Activated CD8-positive, alpha-beta memory T cell treated with anti-CD3 and anti-CD28 coated beads for 48 hours (primary cell): Measurements from ENCODE around the gene TAOK3.
"Not testable (repeated sequence)": the region's sequence is repeated elsewhere in the genome, so short reads cannot be mapped to it uniquely, and the experiment has no call there.

ENCODE experiments used
- DNase-seq, 3 experiments: peaks; one replicate each; pipeline ENCODE4 v3.0.0-alpha.2; 2020; ENCODE audit warnings: low read depth in 2 of 3, low spot score in 2 of 3

Gene TAOK3

DNA sequence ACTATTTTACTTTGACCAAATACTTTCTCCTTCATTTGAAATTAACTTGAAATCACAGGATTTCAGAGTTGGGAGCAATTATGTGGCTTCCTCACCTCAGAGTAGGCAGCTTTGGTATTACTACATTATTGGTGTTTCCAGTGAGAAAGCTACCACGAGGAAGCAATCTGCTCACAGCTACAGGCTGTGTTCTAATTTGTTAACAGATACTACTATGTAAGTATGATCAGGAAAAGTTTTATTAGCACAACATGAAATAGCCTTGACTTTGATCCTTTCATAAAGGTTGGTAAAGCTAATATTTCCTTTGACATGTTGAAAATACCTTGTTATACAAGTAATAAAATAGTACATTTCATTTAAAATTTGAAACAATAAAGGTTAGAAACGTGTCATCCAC is 30.6 kb downstream of the TAOK3 start:
- DNase-seq, result no peak

DNA sequence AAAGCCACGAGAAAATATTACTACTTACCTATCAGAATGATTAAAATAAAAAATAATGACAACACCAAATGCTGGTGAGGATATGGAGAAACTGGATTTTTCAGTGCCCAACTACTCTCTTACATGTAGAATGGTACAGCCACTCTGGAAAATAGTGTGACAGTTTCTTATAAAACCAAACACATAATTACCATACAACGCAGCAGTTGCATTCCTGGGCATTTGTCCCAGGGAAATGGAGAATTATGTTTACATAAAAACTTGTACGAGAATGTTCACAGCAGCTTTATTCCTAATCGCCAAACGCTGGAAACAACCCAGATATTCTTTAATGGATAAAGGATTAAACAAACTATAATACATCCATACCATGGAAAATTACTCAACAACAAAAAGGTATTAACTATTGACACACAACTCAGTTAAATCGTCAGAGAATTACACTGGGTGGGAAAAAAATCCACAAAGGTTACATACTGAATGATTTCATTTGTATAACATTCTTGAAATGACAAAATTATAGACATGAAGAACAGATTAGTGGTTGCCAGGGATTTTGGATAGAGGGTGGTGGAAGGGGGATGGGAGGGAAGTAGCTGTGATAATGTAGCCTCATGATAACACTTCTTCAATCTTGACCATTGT is 35.4 kb downstream of the TAOK3 start:
- DNase-seq, result no peak

GRCh38 chr12:118336123-118336522 is 36.6 kb downstream of the TAOK3 start:
- DNase-seq, result no peak

DNA sequence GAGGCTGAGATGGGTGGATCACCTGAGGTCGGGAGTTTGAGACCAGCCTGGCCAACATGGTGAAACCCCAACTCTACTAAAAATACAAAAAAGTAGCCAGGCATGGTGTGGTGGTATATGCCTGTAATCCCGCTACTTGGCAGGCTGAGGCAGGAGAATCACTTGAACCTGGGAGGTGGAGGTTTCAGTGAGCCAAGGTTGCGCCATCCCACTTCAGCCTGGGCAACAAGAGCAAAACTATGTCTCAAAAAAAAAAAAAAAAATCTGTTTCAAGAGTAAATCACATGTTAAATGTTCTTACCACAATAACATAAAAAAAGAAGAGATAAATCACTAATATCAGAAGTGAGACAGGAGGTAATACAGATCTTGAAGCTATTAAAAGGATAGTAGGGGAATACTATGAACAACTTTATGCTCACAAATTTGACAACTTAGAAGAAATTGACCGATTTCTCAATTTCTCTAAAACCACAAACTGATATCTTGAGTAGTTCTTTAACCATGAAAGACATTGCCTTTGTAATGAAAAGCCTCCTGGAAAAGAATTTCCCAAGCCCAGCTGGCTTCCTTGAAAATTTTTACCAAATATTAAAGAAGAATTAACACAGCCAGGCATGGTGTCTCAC is 37.7 kb downstream of the TAOK3 start:
- no peak for DNase-seq

DNA sequence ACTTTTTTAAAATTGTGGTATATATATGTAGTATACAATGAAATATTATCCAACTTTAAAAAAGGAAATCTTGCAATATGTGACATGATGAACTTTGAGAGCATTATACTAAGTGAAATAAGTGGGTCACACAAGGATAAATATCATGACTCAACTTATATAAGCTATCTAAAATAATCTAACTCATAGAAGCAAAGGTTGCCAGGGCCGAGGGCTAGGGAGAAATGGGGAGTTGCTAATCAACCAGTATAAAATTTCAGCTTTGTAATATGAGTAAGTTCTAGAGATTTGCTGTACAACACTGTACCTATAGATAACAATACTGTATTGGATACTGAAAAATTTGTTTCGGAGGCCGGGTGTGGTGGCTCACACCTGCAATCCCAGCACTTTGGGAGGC is 38.5 kb downstream of the TAOK3 start:
- no peak for DNase-seq

DNA sequence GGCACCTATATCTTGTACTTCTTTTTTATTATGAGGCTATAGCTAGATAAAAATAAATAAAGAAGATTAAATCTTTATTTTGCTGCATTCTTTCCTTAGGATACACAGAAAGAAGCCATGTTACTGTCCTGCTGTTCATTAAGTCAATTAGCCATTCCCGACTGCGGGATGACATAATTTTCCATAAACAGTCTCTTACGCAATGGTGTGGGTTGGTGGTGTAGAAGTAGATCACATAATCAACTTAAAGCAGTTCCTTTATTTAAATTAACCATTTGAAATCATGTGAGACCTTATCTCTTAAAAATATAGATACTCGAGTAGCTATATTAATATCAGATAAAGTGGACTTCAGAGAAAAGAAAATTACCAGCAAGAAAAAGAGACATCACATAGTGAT is 40.2 kb downstream of the TAOK3 start:
- no peak for DNase-seq

DNA sequence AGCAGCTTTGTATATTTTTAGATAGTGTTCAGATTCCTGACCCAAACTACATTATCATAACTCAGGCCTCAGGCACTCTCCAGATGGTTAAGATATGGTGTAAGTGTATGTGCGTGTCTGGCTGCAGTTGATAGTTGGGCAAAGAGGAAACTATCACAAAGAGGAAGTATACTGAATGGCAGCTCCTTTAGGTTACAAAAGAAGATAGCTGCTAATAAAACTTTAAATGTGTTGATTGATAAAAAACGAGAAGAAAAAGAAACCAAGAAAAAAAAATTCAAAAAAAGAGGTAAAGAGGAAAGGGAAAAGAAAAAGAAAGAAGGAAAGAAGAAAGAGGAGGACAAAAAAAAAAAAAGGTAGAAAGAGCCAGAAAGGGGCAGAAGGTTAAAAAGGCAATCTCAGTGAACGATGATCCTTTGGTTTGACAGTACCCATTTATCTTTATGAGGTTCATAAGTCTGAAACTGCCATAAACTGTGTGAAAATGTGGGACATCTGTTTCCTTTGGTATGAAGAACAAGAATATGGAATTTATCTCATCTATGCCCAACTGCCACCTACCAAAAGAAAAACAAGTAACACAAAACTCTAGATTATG is 42.2 kb downstream of the TAOK3 start:
- no peak for DNase-seq

- DNase-seq, result no peak
These were observed 44.0 kb downstream of the TAOK3 start for GRCh38 chr12:118328486-118329330.

GRCh38 chr12:118327391-118327790 is 45.3 kb downstream of the TAOK3 start:
- no peak for DNase-seq

- DNase-seq, result no peak
These were observed 45.7 kb downstream of the TAOK3 start for GRCh38 chr12:118326991-118327390.

- no peak for DNase-seq
These were observed 47.6 kb downstream of the TAOK3 start for GRCh38 chr12:118325081-118325480.

- DNase-seq, result no peak
These were observed 53.1 kb downstream of the TAOK3 start for GRCh38 chr12:118319627-118320026.

DNA sequence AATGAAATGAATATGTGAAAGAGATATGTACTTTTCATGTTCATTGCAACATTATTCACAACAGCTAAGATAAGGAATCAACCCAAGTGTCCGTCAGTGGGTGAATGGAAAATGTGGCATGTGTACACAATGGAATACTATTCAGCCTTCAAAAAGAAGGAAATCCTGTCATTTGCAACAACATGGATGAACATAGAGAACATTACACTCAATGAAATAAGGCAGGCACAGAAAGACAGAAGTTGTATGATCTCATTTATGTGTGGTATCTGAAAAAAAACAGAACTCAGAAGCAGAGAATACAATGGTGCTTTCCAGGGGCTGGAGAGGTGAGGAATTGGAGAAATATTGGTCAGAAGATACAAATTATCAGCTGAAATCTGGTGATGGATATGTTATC is 54.0 kb downstream of the TAOK3 start:
- no peak for DNase-seq

GRCh38 chr12:118317729-118318128 is 55.0 kb downstream of the TAOK3 start:
- DNase-seq, result no peak

GRCh38 chr12:118315821-118316220 is 56.9 kb downstream of the TAOK3 start:
- no peak for DNase-seq

DNA sequence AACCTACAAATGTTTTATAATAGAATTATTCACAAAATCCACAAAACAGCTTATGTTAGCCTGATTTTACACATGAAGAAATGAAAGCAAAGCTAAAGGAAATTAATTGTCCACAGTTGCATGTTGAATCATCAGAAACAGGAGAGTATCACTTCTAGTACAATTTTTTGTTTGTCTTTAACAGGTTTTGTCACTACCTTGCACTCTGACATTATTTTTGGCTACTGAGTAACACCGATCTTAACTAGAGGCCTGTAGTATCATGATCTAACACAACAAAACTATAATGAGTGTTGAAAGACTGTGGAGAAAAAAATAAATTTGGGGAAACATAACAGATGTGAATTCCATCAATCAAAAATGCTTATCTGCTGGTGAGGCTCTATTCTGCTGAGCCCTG is 60.1 kb downstream of the TAOK3 start:
- DNase-seq, result no peak

GRCh38 chr12:118311666-118312065 is 61.0 kb downstream of the TAOK3 start:
- DNase-seq, result no peak

DNA sequence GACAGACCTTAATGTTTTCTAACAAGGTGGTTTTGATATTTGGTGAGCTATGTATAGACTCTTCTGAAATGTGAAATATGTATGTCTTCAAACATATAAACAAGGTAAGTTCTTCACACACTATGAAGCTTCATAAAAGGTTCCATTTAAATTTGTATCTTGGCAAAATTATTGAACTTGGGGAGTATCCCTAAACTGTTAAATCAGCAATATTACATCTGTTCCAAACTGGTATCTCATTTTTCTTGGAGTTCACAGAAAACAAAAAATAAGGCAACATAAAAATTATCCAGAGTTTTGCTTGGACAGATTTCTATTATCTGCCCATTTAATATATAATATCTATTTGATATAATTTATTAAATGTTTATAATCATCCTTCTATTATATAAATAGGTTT is 62.4 kb downstream of the TAOK3 start:
- DNase-seq, result no peak

DNA sequence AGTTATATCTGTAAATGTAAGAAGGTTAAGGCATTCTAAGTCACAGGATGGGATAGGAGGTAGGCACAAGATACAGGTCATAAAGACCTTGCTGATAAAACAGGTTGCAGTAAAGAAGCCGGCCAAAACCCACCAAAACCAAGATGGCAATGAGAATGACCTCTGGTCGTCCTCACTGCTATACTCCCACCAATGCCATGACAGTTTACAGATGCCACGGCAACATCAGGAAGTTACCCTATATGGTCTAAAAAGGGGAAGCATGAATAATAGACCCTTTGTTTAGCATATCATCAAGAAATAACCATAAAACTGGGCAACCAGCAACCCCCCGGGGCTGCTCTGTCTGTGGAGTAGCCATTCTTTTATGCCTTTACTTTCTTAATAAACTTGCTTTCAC is 64.7 kb downstream of the TAOK3 start:
- DNase-seq, result not testable (repeated sequence)

DNA sequence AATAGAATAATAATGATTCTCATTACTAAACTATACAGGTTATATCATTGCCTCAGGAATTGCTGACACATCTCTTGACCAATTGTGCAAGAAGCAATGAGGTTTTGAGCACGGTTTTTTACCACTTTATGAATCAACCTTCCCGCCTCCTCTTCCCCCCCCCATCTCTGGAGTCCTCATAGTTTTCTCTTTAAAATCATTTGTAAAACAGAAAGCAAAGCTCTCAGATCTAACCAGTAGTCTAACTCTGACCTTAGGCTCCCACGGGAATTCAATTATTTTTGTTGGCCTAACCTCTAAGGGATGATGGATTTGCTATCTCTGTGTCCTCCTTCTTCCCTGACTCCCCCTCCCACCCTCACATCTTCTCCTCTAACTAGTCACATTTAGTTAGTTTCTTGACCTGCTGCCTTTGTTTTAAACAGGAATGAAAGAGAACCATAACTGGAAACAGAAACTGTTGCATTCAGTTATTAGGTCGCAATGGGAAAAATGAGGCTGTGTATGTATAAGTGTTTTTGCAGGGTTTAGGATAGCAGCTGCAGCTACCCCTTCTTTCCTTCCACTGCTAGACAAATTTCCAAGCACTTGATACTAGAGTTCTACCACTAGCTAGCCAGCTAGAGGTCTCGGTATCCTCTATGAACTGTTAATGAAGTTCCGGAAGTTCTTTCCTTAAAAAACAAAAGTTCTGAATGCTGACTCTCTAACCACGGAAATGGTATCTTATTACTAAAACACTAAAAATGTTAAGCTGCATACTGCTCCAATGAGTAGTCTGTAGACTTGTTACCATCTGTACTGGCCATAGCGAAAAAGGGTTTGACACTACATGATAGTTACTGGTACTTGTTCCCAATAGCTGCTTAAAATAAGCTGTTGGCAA is 65.4 kb downstream of the TAOK3 start:
- DNase-seq, result peak in 2 of 3 experiments; percentile 2 to 18

- no peak for DNase-seq
These were observed 68.6 kb downstream of the TAOK3 start for GRCh38 chr12:118304093-118304492.
